Mesendoderm (in vitro differentiated cells): Measurements from ENCODE around the gene CUEDC1.
A peak's percentile ranks its signal among the peaks of the same experiment; 100 is the strongest.

Source experiments
- DNase-seq: peaks from one replicate; pipeline ENCODE4 v3.0.0; 2013
- H2AK5ac ChIP-seq: 2 replicates; pipeline ENCODE4 v1.6.1; 2013; ENCODE audit warnings: low read length, inconsistent platforms
- H2BK120ac ChIP-seq: 2 replicates; pipeline ENCODE4 v1.6.1; 2013; ENCODE audit warnings: low read depth, mild to moderate bottlenecking, low read length, moderate library complexity, mixed read lengths
- H2BK15ac ChIP-seq: replicated peaks from 2 replicates; pipeline ENCODE4 v1.6.1; 2013; ENCODE audit warnings: low read depth, mild to moderate bottlenecking, moderate library complexity
- H2BK5ac ChIP-seq: 2 replicates; pipeline ENCODE4 v1.6.1; 2013; ENCODE audit warnings: low read length, inconsistent platforms
- H3K18ac ChIP-seq: 2 replicates; pipeline ENCODE4 v1.6.1; 2013; ENCODE audit warnings: mild to moderate bottlenecking, low read length, mixed read lengths
- H3K23ac ChIP-seq: one replicate; pipeline ENCODE4 v1.6.1; 2013; ENCODE audit warnings: low read length
- H3K27ac ChIP-seq: 2 replicates; pipeline ENCODE4 v1.5.1; 2013; ENCODE audit warnings: low read depth, mild to moderate bottlenecking, inconsistent platforms, low read length, moderate library complexity
- H3K27me3 ChIP-seq: 2 replicates; pipeline ENCODE4 v1.6.1; 2013; ENCODE audit warnings: low read length, control low read depth, mild to moderate bottlenecking, inconsistent platforms; ENCODE audit not compliant: insufficient read depth, poor library complexity
- H3K36me3 ChIP-seq: 2 replicates; pipeline ENCODE4 v1.6.1; 2013; ENCODE audit warnings: low read length, inconsistent platforms; ENCODE audit not compliant: control insufficient read depth, insufficient read depth
- H3K4ac ChIP-seq: one replicate; pipeline ENCODE4 v1.6.1; 2013; ENCODE audit warnings: low read depth, mild to moderate bottlenecking, low read length, moderate library complexity
- H3K4me1 ChIP-seq: 2 replicates; pipeline ENCODE4 v1.6.1; 2013; ENCODE audit warnings: low read depth, low read length, inconsistent platforms; ENCODE audit not compliant: control insufficient read depth
- H3K4me2 ChIP-seq: 2 replicates; pipeline ENCODE4 v1.6.1; 2013; ENCODE audit warnings: low read length
- H3K4me3 ChIP-seq: 2 replicates; pipeline ENCODE4 v1.5.1; 2013; ENCODE audit warnings: mild to moderate bottlenecking, low read length
- H3K56ac ChIP-seq: one replicate; pipeline ENCODE4 v1.6.1; 2013; ENCODE audit warnings: low read length
- H3K79me1 ChIP-seq: 2 replicates; pipeline ENCODE4 v1.6.1; 2013; ENCODE audit warnings: low read length, inconsistent platforms
- H3K79me2 ChIP-seq: 2 replicates; pipeline ENCODE4 v1.6.1; 2013; ENCODE audit warnings: mild to moderate bottlenecking, low read length; ENCODE audit not compliant: control insufficient read depth, insufficient read depth
- H3K9ac ChIP-seq: 2 replicates; pipeline ENCODE4 v1.6.1; 2013; ENCODE audit warnings: low read length, inconsistent platforms
- H4K5ac ChIP-seq: one replicate; pipeline ENCODE4 v1.6.1; 2013; ENCODE audit warnings: low read length
- H4K8ac ChIP-seq: one replicate; pipeline ENCODE4 v1.6.1; 2013; ENCODE audit warnings: low read depth, mild to moderate bottlenecking, control low read depth, low read length, moderate library complexity
- WGBS: extraction: QIAGEN DNeasy Blood & Tissue Kit; methylation state at CpG from one replicate; pipeline ENCODE4 v1.1.7; 2013; ENCODE audit warnings: low lambda C conversion rate, missing lambda C conversion rate; ENCODE audit not compliant: insufficient coverage; ENCODE audit errors: extremely low coverage; 5-methylcytosine and 5-hydroxymethylcytosine counted together

CUEDC1 gene

GRCh38 chr17:57899822-57900221, 55.4 kb downstream of the CUEDC1 start:
- Histone ChIP-seq H2BK120ac (no peak overlapping the region), H3K4me1 (peaks cover 5% of the 10 kb centered on the region), H3K9ac (no peak overlapping the region), H3K27me3 (no peaks in the 10 kb centered on the region), H2AK5ac (no peak overlapping the region), H4K8ac (no peak overlapping the region), H3K23ac (no peak overlapping the region), H3K79me2 (no peaks in the 10 kb centered on the region), H3K36me3 (no peaks in the 10 kb centered on the region), H3K4me2 (no peak overlapping the region), H3K4ac (peak overlapping the region; percentile 81), H3K27ac (no peak overlapping the region), H2BK5ac (no peak overlapping the region), H3K79me1 (no peaks in the 10 kb centered on the region), H3K18ac (peak overlapping the region; percentile 17), H3K4me3 (no peak overlapping the region), H4K5ac (no peak overlapping the region), H2BK15ac (no peak overlapping the region), H3K56ac (peak overlapping the region; percentile 40)
- no CpG with 5 or more reads among the region's 4 CpGs for WGBS
- no peak for DNase-seq

- H3K4me3 ChIP-seq = no peak overlapping the region
- no peak overlapping the region for H2BK120ac ChIP-seq
- H2AK5ac ChIP-seq = no peak overlapping the region
- no peak overlapping the region for H4K8ac ChIP-seq
- no peak overlapping the region for H2BK5ac ChIP-seq
- H3K79me2 ChIP-seq = no peaks in the 10 kb centered on the region
- no peaks in the 10 kb centered on the region for H3K36me3 ChIP-seq
- no peak overlapping the region for H3K4ac ChIP-seq
- no peak for DNase-seq
- H3K18ac ChIP-seq = no peak overlapping the region
- H3K27ac ChIP-seq = peak overlapping the region; percentile 21
- H3K23ac ChIP-seq = no peak overlapping the region
- no peaks in the 10 kb centered on the region for H3K27me3 ChIP-seq
- WGBS = no CpG with 5 or more reads among the region's 8 CpGs
- no peak overlapping the region for H4K5ac ChIP-seq
- H2BK15ac ChIP-seq = no peak overlapping the region
- peak overlapping the region; percentile 35 for H3K56ac ChIP-seq
- peaks cover 5% of the 10 kb centered on the region for H3K4me1 ChIP-seq
- no peaks in the 10 kb centered on the region for H3K79me1 ChIP-seq
- peak overlapping the region; percentile 16 for H3K9ac ChIP-seq
- no peak overlapping the region for H3K4me2 ChIP-seq
Measured at GRCh38 chr17:57899391-57899790, 55.8 kb downstream of the CUEDC1 start.

GRCh38 chr17:57898487-57899311, 56.5 kb downstream of the CUEDC1 start:
- Histone ChIP-seq H3K9ac (peak overlapping the region; percentile 26), H3K27me3 (no peaks in the 10 kb centered on the region), H2BK5ac (no peak overlapping the region), H3K4ac (peak overlapping the region; percentile 1), H4K8ac (no peak overlapping the region), H3K4me2 (no peak overlapping the region), H2BK15ac (no peak overlapping the region), H4K5ac (no peak overlapping the region), H3K4me3 (no peak overlapping the region), H3K56ac (peak overlapping the region; percentile 66), H3K27ac (peak overlapping the region; percentile 78), H2AK5ac (no peak overlapping the region), H3K79me2 (no peaks in the 10 kb centered on the region), H3K79me1 (no peaks in the 10 kb centered on the region), H3K18ac (peak overlapping the region; percentile 35), H2BK120ac (no peak overlapping the region), H3K23ac (no peak overlapping the region), H3K4me1 (peaks cover 5% of the 10 kb centered on the region), H3K36me3 (no peaks in the 10 kb centered on the region)
- no CpG with 5 or more reads among the region's 9 CpGs for WGBS
- DNase-seq = peak; percentile 97

- peaks cover 10% of the 10 kb centered on the region for H3K4me1 ChIP-seq
- no peak overlapping the region for H4K5ac ChIP-seq
- H3K18ac ChIP-seq = no peak overlapping the region
- H2BK5ac ChIP-seq = no peak overlapping the region
- no peaks in the 10 kb centered on the region for H3K36me3 ChIP-seq
- H3K56ac ChIP-seq = no peak overlapping the region
- no peak overlapping the region for H3K9ac ChIP-seq
- DNase-seq = peak; percentile 70
- H3K4me2 ChIP-seq = no peak overlapping the region
- H3K27me3 ChIP-seq = no peaks in the 10 kb centered on the region
- H3K79me1 ChIP-seq = peaks cover 2% of the 10 kb centered on the region
- no peak overlapping the region for H3K4ac ChIP-seq
- H2AK5ac ChIP-seq = no peak overlapping the region
- no peak overlapping the region for H3K23ac ChIP-seq
- no peak overlapping the region for H2BK15ac ChIP-seq
- H3K4me3 ChIP-seq = no peak overlapping the region
- no peaks in the 10 kb centered on the region for H3K79me2 ChIP-seq
- H2BK120ac ChIP-seq = no peak overlapping the region
- no peak overlapping the region for H4K8ac ChIP-seq
- WGBS = no CpG with 5 or more reads among the region's 8 CpGs
- H3K27ac ChIP-seq = no peak overlapping the region
Measured at GRCh38 chr17:57895382-57896060, 59.7 kb downstream of the CUEDC1 start.

GRCh38 chr17:57894848-57895247, 60.4 kb downstream of the CUEDC1 start:
- Histone ChIP-seq H4K8ac (no peak overlapping the region), H3K9ac (no peak overlapping the region), H3K4ac (no peak overlapping the region), H3K79me2 (no peaks in the 10 kb centered on the region), H3K18ac (no peak overlapping the region), H2AK5ac (no peak overlapping the region), H3K23ac (no peak overlapping the region), H2BK120ac (no peak overlapping the region), H3K36me3 (no peaks in the 10 kb centered on the region), H2BK15ac (no peak overlapping the region), H3K27ac (no peak overlapping the region), H3K4me2 (no peak overlapping the region), H3K27me3 (no peaks in the 10 kb centered on the region), H2BK5ac (no peak overlapping the region), H3K56ac (no peak overlapping the region), H3K79me1 (peaks cover 2% of the 10 kb centered on the region), H3K4me3 (no peak overlapping the region), H4K5ac (no peak overlapping the region), H3K4me1 (peaks cover 10% of the 10 kb centered on the region)
- WGBS = no CpG with 5 or more reads among the region's 1 CpG
- no peak for DNase-seq
